IPS DF 6.9 (cell line): Measurements from ENCODE around the gene TNFRSF13B.
"Not testable (repeated sequence)": the region's sequence is repeated elsewhere in the genome, so short reads cannot be mapped to it uniquely, and the experiment has no call there.

Source experiments
- DNase-seq: peaks from one replicate; pipeline ENCODE4 v3.0.0-alpha.2; 2013; ENCODE audit warnings: low read depth, low spot score
- H3K27ac ChIP-seq: one replicate; pipeline ENCODE4 v1.5.1; 2013; ENCODE audit warnings: low read length, control low read depth
- H3K27me3 ChIP-seq: 2 replicates; pipeline ENCODE4 v1.6.1; 2013; ENCODE audit warnings: mild to moderate bottlenecking, low read length; ENCODE audit not compliant: control insufficient read depth, insufficient read depth
- H3K36me3 ChIP-seq: 2 replicates; pipeline ENCODE4 v1.6.1; 2013; ENCODE audit warnings: low read length; ENCODE audit not compliant: control insufficient read depth, insufficient read depth
- H3K4me1 ChIP-seq: 2 replicates; pipeline ENCODE4 v1.6.1; 2013; ENCODE audit warnings: low read length; ENCODE audit not compliant: control insufficient read depth, insufficient read depth
- H3K4me3 ChIP-seq: 2 replicates; pipeline ENCODE4 v1.5.1; 2013; ENCODE audit warnings: mild to moderate bottlenecking, low read length
- H3K9me3 ChIP-seq: 2 replicates; pipeline ENCODE4 v1.6.1; 2013; ENCODE audit warnings: low read length, inconsistent platforms; ENCODE audit not compliant: control insufficient read depth, insufficient read depth
- WGBS: extraction: QIAGEN DNeasy Blood & Tissue Kit; methylation state at CpG from one replicate; pipeline ENCODE4 v1.1.7; 2013; ENCODE audit warnings: mixed read lengths, missing lambda C conversion rate; ENCODE audit not compliant: insufficient read length, insufficient coverage; 5-methylcytosine and 5-hydroxymethylcytosine counted together

Gene TNFRSF13B

GRCh38 chr17:17015230-17015629, 43.3 kb upstream of the TNFRSF13B start:
- DNase-seq: no peak
- H3K36me3 ChIP-seq: no peaks in the 10 kb centered on the region
- H3K4me1 ChIP-seq: no peaks in the 10 kb centered on the region
- no peaks in the 10 kb centered on the region for H3K27me3 ChIP-seq
- no peaks in the 10 kb centered on the region for H3K9me3 ChIP-seq
- WGBS: no CpG with 5 or more reads among the region's 6 CpGs
- no peak overlapping the region for H3K4me3 ChIP-seq
- no peak overlapping the region for H3K27ac ChIP-seq

- no CpG with 5 or more reads among the region's 9 CpGs for WGBS
- H3K4me3 ChIP-seq, H3K4me1 ChIP-seq, H3K27ac ChIP-seq, DNase-seq, H3K9me3 ChIP-seq, H3K36me3 ChIP-seq, H3K27me3 ChIP-seq: not testable (repeated sequence)
These were observed 42.8 kb upstream of the TNFRSF13B start for GRCh38 chr17:17014748-17015124.

- not testable (repeated sequence) for DNase-seq, H3K27ac ChIP-seq, H3K36me3 ChIP-seq, H3K27me3 ChIP-seq, H3K9me3 ChIP-seq, H3K4me3 ChIP-seq, H3K4me1 ChIP-seq
- WGBS: no CpG with 5 or more reads among the region's 14 CpGs
These were observed 42.2 kb upstream of the TNFRSF13B start for GRCh38 chr17:17013828-17014747.

- H3K4me1 ChIP-seq, H3K9me3 ChIP-seq, H3K27me3 ChIP-seq, DNase-seq, H3K36me3 ChIP-seq, H3K4me3 ChIP-seq, H3K27ac ChIP-seq: not testable (repeated sequence)
- no CpG with 5 or more reads among the region's 12 CpGs for WGBS
These were observed 39.4 kb upstream of the TNFRSF13B start for GRCh38 chr17:17011043-17011907.

- WGBS: no CpG with 5 or more reads among the region's 12 CpGs
- H3K4me1 ChIP-seq, H3K36me3 ChIP-seq, H3K9me3 ChIP-seq, H3K27me3 ChIP-seq, DNase-seq, H3K27ac ChIP-seq, H3K4me3 ChIP-seq: not testable (repeated sequence)
These were observed 38.7 kb upstream of the TNFRSF13B start for GRCh38 chr17:17010545-17011034.

- H3K36me3 ChIP-seq, DNase-seq, H3K27ac ChIP-seq, H3K4me1 ChIP-seq, H3K4me3 ChIP-seq, H3K27me3 ChIP-seq, H3K9me3 ChIP-seq: not testable (repeated sequence)
- no CpG with 5 or more reads among the region's 4 CpGs for WGBS
These were observed 38.1 kb upstream of the TNFRSF13B start for GRCh38 chr17:17009972-17010371.

- no CpG with 5 or more reads among the region's 10 CpGs for WGBS
- H3K27ac ChIP-seq, H3K36me3 ChIP-seq, H3K4me3 ChIP-seq, H3K4me1 ChIP-seq, H3K27me3 ChIP-seq, H3K9me3 ChIP-seq, DNase-seq: not testable (repeated sequence)
These were observed 36.9 kb upstream of the TNFRSF13B start for GRCh38 chr17:17008621-17009397.

GRCh38 chr17:17007891-17008290, 36.0 kb upstream of the TNFRSF13B start:
- no CpG with 5 or more reads among the region's 6 CpGs for WGBS
- H3K4me1 ChIP-seq, H3K36me3 ChIP-seq, H3K9me3 ChIP-seq, H3K27me3 ChIP-seq, H3K4me3 ChIP-seq, H3K27ac ChIP-seq, DNase-seq: not testable (repeated sequence)

- WGBS: no CpG with 5 or more reads among the region's 14 CpGs
- not testable (repeated sequence) for H3K36me3 ChIP-seq, H3K4me1 ChIP-seq, DNase-seq, H3K9me3 ChIP-seq, H3K27ac ChIP-seq, H3K4me3 ChIP-seq, H3K27me3 ChIP-seq
These were observed 33.2 kb upstream of the TNFRSF13B start for GRCh38 chr17:17004997-17005614.
